Right atrium auricular region (tissue), 2 donors: ENCODE data around the gene NET1. TPM values are rescaled to one million over a fixed set of nuclear protein-coding genes. Genes with fewer than 3 reads are reported as not detected.
"Not testable (repeated sequence)": the region's sequence is repeated elsewhere in the genome, so short reads cannot be mapped to it uniquely, and the experiment has no call there.

Experiments
- DNase-seq: peaks from one replicate; pipeline ENCODE4 v3.0.0-alpha.2; 2019; ENCODE audit warnings: low spot score
- H3K27ac ChIP-seq, 2 donors: fragments of 200-600 bp; sonication (generic); 1 replicate in 1 of 2; 2 replicates in 1 of 2; pipeline ENCODE4 v1.5.1; 2016 to 2019
- H3K27me3 ChIP-seq, 2 donors: fragments of 200-600 bp; sonication (generic); one replicate each; pipeline versions ENCODE4 v1.5.1 to v1.6.0; 2017 to 2019
- H3K36me3 ChIP-seq: fragments of 200-600 bp; sonication (generic); one replicate; pipeline ENCODE4 v1.5.1; 2016
- H3K4me1 ChIP-seq, 2 donors: fragments of 200-600 bp; sonication (generic); one replicate each; pipeline versions ENCODE4 v1.5.1 to v1.6.0; 2017 to 2019
- H3K4me3 ChIP-seq, 2 donors: fragments of 200-600 bp; sonication (generic); 1 replicate in 1 of 2; 2 replicates in 1 of 2; pipeline ENCODE4 v1.5.1; 2017 to 2019; ENCODE audit warnings: mild to moderate bottlenecking in 1 of 2, moderate library complexity in 1 of 2
- H3K9me3 ChIP-seq, 2 donors: fragments of 200-600 bp; sonication (generic); one replicate each; pipeline ENCODE4 v1.5.1; 2019
- total RNA-seq, 2 donors: library from RNA; depleted of rRNA; stranded (reverse); fragments of >200 nt; gene quantifications; one replicate each; pipeline ENCODE4 v1.1.0, GENCODE V29; 2016
- TF ChIP-seq, protein P1 (sequence below), 2 donors: fragments of 200-600 bp; sonication (generic); IDR thresholded peaks; one replicate each; pipeline ENCODE4 v1.5.1; 2019; ENCODE audit warnings: antibody characterized with exemption in 2 of 2

Gene NET1
- total RNA-seq, 2 donors from 2014 or later = 12.8 to 19.8 TPM

DNA sequence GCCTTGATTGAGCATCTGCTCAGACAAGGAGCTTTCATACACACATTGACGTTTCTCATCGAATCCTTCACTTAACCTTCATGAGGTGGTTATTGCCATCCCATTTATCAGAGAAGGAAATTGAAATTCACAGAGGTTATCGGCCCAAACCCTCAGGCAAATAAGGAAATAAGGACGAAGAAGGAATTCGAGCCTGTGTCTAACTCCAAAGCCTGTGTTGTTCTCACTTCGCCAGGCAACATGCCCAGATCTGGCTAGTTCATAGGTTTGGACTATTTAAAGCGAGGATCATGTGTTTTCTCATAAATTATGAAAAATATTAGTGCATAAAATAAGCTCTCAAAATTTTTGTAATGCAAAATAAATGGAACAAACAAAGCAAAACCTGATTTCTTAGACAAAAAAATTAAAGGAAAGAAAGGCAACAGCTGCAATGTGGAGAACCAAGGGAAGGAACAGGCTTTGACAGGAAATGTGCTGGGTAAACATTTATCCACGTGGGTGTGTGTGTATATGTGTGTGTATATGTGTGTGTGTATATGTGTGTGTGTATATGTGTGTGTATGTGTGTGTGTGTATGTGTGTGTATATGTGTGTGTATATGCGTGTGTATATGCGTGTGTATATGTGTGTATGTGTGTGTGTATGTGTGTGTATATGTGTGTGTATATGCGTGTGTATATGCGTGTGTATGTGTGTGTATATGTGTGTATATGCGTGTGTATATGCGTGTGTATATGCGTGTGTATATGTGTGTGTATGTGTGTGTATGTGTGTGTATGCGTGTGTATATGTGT, 42.8 kb upstream of the NET1 start:
- no peaks in the 10 kb centered on the region for H3K36me3 ChIP-seq
- H3K4me3 ChIP-seq = no peak overlapping the region
- TF ChIP-seq, protein P1, sequence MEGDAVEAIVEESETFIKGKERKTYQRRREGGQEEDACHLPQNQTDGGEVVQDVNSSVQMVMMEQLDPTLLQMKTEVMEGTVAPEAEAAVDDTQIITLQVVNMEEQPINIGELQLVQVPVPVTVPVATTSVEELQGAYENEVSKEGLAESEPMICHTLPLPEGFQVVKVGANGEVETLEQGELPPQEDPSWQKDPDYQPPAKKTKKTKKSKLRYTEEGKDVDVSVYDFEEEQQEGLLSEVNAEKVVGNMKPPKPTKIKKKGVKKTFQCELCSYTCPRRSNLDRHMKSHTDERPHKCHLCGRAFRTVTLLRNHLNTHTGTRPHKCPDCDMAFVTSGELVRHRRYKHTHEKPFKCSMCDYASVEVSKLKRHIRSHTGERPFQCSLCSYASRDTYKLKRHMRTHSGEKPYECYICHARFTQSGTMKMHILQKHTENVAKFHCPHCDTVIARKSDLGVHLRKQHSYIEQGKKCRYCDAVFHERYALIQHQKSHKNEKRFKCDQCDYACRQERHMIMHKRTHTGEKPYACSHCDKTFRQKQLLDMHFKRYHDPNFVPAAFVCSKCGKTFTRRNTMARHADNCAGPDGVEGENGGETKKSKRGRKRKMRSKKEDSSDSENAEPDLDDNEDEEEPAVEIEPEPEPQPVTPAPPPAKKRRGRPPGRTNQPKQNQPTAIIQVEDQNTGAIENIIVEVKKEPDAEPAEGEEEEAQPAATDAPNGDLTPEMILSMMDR (IDR thresholded peaks at IDR 0.05) = no peak
- H3K9me3 ChIP-seq = no peaks in the 10 kb centered on the region
- H3K4me1 ChIP-seq = no peaks in the 10 kb centered on the region
- DNase-seq = no peak
- no peak overlapping the region for H3K27ac ChIP-seq
- no peaks in the 10 kb centered on the region for H3K27me3 ChIP-seq

DNA sequence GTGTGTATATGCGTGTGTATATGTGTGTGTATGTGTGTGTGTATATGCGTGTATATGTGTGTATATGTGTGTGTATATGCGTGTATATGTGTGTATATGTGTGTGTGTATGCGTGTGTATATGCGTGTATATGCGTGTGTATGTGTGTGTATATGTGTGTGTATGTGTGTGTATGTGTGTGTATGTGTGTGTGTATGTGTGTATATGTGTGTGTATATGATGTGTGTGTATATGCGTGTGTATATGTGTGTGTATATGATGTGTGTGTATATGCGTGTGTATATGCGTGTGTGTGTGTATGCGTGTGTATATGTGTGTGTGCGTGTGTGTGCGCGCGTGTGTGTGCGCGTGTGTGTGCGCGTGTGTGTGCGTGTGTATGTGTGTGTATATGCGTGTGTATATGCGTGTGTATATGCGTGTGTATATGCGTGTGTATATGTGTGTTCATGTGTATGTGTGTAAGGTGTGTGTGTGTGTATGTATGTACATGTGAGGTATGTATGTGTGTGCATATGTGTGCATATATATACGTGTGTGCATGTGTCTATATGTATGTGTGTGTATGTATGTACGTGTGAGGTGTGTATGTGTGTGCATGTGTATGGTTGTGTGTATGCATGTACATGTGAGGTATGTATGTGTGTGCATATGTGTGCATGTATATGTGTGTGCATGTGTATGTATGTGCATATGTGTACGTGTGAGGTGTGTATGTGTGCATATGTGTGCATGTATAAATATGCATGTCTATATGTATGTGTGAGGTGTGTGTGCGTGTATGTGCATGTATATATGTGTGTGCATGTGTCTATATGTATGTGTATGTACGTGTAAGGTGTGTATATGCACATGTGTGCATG, 41.6 kb upstream of the NET1 start:
- H3K36me3 ChIP-seq = no peaks in the 10 kb centered on the region
- no peak for DNase-seq
- no peak overlapping the region for H3K4me3 ChIP-seq
- no peaks in the 10 kb centered on the region for H3K4me1 ChIP-seq
- no peaks in the 10 kb centered on the region for H3K27me3 ChIP-seq
- no peaks in the 10 kb centered on the region for H3K9me3 ChIP-seq
- no peak overlapping the region for H3K27ac ChIP-seq
- TF ChIP-seq, protein P1 (IDR thresholded peaks at IDR 0.05) = no peak

DNA sequence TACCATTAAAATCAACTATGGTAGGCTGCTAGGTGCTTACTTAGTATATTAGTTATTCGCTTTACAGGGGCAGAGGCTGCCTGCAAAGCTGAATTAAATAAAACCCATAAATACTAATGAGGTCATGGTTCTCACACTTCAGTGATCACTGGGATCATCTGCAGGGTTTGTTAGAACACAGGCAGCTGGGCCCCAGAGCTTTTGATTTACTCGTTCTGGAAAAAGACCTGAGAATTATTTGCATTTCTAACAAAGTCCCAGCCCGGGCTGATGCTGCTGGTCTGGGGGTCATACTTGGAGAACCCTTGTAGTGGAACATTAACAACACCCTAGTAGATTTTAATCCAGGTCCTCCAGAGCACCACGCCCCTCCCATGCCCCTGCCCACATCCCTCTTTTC, 39.0 kb upstream of the NET1 start:
- TF ChIP-seq, protein P1 (IDR thresholded peaks at IDR 0.05) = no peak
- Histone ChIP-seq H3K9me3 (no peaks in the 10 kb centered on the region), H3K4me1 (no peaks in the 10 kb centered on the region), H3K36me3 (no peaks in the 10 kb centered on the region), H3K27me3 (no peaks in the 10 kb centered on the region), H3K4me3 (no peak overlapping the region), H3K27ac (no peak overlapping the region)
- DNase-seq = no peak

DNA sequence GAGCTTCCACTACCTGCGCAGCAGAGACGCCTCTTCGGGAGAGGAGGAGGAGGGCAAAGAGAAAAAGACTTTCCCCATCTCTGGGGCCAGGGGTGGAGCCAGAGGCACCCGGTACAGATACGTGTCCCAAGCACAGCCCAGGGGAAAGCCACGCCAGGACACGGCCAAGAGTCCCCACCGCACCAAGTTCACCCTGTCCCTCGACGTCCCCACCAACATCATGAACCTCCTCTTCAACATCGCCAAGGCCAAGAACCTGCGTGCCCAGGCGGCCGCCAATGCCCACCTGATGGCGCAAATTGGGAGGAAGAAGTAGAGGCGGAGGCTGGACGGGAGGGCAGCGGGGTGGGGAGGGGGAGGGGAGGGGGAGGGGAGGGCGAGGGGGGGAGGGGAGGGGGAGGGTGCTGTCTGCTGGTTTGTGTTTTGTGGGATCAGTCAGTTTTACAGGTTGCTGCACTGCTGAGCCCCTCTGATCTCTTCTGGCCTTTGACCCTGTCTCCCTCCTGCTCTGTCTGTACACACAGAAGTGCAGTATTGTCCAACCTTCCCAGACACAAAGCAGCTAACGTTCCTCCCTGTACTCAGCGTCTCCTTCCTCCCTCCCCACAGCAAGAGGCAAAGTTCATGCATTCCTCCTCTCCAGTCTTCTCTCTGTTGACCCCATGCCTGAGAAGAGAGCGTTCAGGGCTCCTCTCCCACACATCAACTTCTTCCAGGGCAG, 38.3 kb upstream of the NET1 start:
- Histone ChIP-seq H3K27me3 (no peaks in the 10 kb centered on the region), H3K4me3 (no peak overlapping the region), H3K9me3 (no peaks in the 10 kb centered on the region), H3K27ac (no peak overlapping the region), H3K4me1 (no peaks in the 10 kb centered on the region), H3K36me3 (no peaks in the 10 kb centered on the region)
- DNase-seq = no peak
- TF ChIP-seq, protein P1 (IDR thresholded peaks at IDR 0.05) = no peak

DNA sequence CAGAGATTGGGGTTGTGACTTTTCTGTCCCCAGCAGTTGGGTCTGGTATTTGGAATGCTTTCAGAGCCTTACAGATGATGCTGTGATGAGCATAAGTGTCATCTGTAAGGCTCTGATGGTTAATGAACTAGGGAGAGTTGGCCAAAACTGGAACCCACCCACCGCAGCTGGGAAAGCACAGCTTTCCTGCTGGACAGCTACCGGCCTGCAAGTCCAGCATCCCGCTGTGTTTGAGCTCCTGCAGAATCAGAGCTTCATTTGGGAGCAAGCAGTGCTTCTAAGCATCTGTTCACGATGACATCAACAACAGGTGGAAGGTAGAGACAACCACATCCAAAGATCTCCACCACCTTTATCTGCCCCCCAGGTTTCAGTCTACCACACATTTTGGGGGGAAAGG, 35.9 kb upstream of the NET1 start:
- H3K4me3 ChIP-seq = no peak overlapping the region
- TF ChIP-seq, protein P1 (IDR thresholded peaks at IDR 0.05) = no peak
- no peaks in the 10 kb centered on the region for H3K27me3 ChIP-seq
- no peaks in the 10 kb centered on the region for H3K4me1 ChIP-seq
- no peaks in the 10 kb centered on the region for H3K36me3 ChIP-seq
- no peak for DNase-seq
- no peak overlapping the region for H3K27ac ChIP-seq
- no peaks in the 10 kb centered on the region for H3K9me3 ChIP-seq

DNA sequence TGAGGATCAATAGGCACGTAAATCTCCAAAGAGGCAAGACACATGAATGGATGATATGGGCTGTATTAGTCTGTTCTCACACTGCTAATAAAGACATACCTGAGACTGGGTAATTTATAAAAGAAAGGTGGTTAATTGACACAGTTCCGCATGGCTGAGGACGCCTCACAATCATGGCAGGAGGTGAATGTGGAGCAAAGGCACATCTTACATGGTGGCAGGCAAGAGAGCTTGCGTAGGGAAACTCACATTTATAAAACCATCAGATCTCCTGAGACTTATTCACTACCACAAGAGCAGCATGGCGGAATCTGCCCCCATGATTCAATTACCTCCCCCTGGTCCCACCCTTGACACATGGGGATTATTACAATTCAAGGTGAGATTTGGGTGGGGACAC, 33.2 kb upstream of the NET1 start:
- H3K27me3 ChIP-seq, H3K27ac ChIP-seq, H3K4me3 ChIP-seq, H3K36me3 ChIP-seq, H3K9me3 ChIP-seq, H3K4me1 ChIP-seq, DNase-seq: not testable (repeated sequence)

DNA sequence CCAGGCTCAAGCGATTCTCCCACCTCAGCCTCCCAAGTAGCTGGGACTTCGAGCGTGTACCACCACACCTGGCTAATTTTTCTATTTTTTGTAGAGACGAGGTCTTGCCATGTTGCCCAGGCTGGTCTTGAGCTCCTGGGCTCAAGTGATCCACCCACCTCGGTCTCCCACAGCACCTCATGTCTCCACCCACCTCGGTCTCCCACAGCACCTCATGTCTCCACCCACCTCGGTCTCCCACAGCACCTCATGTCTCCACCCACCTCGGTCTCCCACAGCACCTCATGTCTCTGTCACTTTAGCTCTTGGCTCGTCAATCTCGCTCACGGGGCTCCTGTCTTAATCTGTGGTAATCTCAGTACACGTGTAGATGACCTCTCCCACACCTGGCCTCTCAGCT, 32.0 kb upstream of the NET1 start:
- not testable (repeated sequence) for H3K27me3 ChIP-seq, H3K9me3 ChIP-seq, H3K4me1 ChIP-seq, DNase-seq, H3K36me3 ChIP-seq, H3K27ac ChIP-seq, H3K4me3 ChIP-seq
